A673 (cell line): ENCODE measurements around the gene ERICH2.

Experiments used
- EZH2 ChIP-seq: fragments of 200-600 bp; sonication (generic); IDR thresholded peaks from 2 replicates; pipeline ENCODE4 v1.6.1; 2017; ENCODE audit warnings: borderline replicate concordance, low read depth, mild to moderate bottlenecking, mixed read lengths, antibody characterized with exemption, low read length; ENCODE audit not compliant: poor library complexity, severe bottlenecking
- TF ChIP-seq, protein P1 (sequence below): fragments of 300-800, 200-600 bp; sonication (generic); conservative IDR thresholded peaks from 2 replicates; pipeline ENCODE4 v1.5.1; 2017; ENCODE audit warnings: low read depth, mild to moderate bottlenecking, antibody characterized with exemption, low read length, moderate library complexity, mixed read lengths

DNA sequence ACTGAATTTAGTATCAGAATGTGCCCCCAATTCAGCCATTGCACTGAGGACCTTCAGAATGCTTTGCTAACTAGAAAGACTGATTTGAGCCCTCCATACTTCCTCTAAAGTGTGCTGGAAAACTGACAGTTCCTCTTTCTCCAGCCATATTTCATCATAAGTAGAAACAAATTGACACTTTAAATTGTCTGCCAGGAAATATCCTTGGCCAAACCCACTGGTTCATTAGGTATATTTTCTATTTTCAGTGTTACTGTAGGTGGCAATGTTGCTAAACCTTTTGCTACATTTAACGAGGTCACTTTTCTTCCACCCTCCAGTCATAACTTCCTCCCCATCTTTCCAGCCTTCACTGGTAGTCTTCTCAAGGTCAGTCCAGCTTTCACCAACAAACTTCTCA lies 33.5 kb upstream of the ERICH2 start:
- TF ChIP-seq, protein P1, sequence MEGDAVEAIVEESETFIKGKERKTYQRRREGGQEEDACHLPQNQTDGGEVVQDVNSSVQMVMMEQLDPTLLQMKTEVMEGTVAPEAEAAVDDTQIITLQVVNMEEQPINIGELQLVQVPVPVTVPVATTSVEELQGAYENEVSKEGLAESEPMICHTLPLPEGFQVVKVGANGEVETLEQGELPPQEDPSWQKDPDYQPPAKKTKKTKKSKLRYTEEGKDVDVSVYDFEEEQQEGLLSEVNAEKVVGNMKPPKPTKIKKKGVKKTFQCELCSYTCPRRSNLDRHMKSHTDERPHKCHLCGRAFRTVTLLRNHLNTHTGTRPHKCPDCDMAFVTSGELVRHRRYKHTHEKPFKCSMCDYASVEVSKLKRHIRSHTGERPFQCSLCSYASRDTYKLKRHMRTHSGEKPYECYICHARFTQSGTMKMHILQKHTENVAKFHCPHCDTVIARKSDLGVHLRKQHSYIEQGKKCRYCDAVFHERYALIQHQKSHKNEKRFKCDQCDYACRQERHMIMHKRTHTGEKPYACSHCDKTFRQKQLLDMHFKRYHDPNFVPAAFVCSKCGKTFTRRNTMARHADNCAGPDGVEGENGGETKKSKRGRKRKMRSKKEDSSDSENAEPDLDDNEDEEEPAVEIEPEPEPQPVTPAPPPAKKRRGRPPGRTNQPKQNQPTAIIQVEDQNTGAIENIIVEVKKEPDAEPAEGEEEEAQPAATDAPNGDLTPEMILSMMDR = no peak
- TF ChIP-seq EZH2 = no peak
